ENCODE results near the gene JSRP1.

- TF ChIP-seq POLR2A (IDR thresholded peaks at IDR 0.05) (no peak), CTCF (IDR thresholded peaks at IDR 0.05) (peak in 2 of 4 experiments; percentile 28), POLR2AphosphoS5 (IDR thresholded peaks at IDR 0.05) (no peak)
Measured at GRCh38 chr19:2261438-2262172, 5.4 kb upstream of the JSRP1 start.

Data from sigmoid colon (tissue), 4 donors.